Measurements from ENCODE around the gene TRAF4.
"Not testable (repeated sequence)": the region's sequence is repeated elsewhere in the genome, so short reads cannot be mapped to it uniquely, and the experiment has no call there.

TRAF4 gene

DNA sequence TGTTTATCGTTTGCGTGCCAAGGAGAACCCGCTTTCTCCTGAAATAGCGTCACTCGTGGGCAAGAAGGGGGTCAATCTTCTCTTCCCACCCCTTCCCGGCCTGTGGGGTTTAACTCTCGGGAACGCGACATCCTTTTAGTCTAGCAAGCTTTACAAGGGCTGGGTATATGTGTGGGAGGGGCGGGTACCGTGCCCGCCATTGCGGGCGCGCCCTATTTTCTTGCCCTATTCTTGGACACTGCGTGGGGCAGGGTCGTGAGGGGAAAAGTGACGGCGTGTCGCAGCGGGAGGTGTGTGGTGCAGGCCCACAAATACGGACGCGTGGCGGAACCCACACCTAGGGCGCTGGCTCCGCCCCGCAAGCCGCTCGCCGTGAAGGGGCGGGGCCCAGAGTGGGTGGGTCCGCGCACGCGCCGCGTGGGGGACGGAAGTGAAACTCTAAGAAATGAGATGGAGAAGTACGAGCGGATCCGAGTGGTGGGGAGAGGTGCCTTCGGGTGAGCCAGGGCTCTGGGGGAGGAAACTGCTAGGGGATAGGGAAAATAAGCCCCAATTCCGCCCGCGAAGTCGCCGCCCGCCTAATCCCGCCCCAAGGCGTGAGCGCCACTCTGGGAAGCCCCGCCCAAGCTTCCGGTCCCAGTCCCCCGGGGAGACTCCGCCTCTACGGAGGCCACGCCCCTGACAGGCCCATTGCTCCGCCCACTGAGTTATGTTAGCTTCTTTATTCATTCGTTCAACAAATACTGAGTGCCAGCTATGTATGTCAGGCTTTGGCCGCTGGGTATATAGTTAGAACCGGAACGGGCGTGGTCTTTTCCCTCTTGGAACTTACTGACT is 15.2 kb upstream of the TRAF4 start, which contains the start of gene NEK8:
Gene NEK8 (plus strand): TSS at position 425 of the 837 bp plus-strand sequence. CDS start 26 bp downstream, at position 451.
- DNase-seq (ENCODE audit: low spot score), result peak; percentile 94

DNA sequence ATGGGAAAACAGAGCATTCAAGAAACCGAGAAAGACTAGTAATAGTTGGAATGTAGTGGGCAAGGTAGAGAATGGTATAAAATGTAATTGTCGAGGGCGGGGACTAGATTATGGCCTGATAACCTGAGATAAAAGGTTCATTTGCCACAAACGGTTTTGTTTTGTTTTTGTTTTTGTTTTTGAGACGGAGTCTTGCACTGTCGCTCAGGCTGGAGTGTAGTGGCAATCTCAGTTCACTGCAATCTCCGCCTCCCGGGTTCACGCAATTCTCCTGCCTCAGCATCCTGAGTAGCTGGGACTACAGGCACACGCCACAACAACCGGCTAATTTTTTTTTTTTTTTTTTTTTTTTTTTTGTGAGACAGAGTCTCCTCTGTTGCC is 13.9 kb upstream of the TRAF4 start:
- no peak for DNase-seq (ENCODE audit: low spot score)

DNA sequence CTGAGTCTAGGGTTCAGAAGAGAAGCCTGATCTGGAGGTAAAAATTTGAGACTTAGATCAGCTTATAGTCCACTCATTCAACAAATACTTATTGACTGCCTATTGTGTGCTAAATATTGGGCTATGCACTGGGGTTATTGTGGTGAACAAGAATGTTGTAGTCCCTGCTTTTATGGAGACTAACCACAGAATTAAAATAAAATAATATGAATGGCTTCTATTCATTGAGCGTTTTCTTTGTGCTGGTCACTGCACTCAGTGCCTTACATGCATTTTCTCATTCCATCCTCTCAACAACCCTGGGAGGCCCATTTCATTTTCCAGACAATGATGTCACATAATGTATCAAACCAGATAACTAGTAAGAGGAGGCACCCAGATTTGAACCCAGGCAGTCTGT is 10.5 kb upstream of the TRAF4 start:
- DNase-seq (ENCODE audit: low spot score), result no peak

DNA sequence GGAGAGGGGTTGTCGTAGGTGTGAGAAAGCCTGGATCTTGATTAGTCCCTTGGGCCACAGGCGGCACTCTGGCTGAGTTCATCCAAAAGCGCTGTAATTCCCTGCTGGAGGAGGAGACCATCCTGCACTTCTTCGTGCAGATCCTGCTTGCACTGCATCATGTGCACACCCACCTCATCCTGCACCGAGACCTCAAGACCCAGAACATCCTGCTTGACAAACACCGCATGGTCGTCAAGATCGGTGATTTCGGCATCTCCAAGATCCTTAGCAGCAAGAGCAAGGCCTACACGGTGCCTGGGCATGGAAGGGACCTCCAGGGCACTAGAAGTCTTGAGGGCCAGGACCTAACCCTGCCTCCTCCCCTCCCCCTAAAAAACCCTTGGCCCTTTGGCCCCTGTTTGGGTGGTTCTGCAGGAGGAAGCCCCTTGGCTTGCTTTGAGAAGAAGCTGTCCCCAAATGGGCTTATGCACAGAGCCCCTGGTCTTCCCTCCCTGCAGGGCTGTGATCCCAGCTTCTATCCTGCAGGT is 9.0 kb upstream of the TRAF4 start:
- DNase-seq (ENCODE audit: low spot score), result no peak

DNA sequence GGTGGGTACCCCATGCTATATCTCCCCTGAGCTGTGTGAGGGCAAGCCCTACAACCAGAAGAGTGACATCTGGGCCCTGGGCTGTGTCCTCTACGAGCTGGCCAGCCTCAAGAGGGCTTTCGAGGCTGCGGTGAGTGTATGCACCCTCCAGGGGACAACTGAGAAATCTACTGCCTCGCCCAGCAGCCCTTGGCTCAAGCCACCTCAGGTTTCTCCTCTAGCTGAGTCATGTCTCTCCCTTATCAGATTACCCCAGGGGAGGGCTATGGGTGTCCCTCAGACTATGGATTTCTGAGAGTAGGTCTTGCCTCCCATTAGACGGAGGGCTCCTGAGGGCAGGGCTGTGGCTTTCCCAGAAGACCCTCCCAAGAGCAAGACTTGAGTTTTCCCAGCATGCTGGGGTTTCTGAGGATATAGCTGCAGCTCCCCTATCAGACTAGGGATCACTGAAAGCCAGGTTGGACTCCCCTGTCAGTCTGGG is 8.5 kb upstream of the TRAF4 start:
- DNase-seq (ENCODE audit: low spot score), result no peak

DNA sequence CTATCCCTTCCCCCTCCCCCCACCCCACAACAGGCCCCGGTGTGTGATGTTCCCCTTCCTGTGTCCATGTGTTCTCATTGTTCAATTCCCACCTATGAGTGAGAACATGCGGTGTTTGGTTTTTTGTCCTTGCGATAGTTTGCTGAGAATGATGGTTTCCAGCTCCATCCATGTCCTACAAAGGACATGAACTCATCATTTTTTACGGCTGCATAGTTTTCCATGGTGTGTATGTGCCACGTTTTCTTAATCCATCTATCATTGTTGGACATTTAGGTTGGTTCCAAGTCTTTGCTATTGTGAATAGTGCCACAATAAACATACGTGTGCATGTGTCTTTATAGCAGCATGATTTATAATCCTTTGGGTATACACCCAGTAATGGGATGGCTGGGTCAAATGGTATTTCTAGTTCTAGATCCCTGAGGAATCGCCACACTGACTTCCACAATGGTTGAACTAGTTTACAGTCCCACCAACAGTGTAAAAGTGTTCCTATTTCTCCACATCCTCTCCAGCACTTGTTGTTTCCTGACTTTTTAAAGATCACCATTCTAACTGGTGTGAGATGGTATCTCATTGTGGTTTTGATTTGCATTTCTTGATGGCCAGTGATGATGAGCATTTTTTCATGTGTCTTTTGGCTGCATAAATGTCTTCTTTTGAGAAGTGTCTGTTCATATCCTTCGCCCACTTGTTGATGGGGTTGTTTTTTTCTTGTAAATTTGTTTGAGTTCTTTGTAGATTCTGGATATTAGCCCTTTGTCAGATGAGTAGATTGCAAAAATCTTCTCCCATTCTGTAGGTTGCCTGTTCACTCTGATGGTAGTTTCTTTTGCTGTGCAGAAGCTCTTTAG is 7.7 kb upstream of the TRAF4 start:
- not testable (repeated sequence) for DNase-seq (ENCODE audit: low spot score)

DNA sequence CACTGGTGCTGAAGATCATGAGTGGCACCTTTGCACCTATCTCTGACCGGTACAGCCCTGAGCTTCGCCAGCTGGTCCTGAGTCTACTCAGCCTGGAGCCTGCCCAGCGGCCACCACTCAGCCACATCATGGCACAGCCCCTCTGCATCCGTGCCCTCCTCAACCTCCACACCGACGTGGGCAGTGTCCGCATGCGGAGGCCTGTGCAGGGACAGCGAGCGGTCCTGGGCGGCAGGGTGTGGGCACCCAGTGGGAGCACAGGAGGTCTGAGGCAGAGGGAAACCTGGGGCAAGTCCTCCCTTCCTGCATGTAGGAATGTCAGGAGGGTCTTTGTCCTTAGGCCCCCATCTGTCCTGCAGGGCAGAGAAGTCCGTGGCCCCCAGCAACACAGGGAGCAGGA is 6.5 kb upstream of the TRAF4 start:
- no peak for DNase-seq (ENCODE audit: low spot score)

DNA sequence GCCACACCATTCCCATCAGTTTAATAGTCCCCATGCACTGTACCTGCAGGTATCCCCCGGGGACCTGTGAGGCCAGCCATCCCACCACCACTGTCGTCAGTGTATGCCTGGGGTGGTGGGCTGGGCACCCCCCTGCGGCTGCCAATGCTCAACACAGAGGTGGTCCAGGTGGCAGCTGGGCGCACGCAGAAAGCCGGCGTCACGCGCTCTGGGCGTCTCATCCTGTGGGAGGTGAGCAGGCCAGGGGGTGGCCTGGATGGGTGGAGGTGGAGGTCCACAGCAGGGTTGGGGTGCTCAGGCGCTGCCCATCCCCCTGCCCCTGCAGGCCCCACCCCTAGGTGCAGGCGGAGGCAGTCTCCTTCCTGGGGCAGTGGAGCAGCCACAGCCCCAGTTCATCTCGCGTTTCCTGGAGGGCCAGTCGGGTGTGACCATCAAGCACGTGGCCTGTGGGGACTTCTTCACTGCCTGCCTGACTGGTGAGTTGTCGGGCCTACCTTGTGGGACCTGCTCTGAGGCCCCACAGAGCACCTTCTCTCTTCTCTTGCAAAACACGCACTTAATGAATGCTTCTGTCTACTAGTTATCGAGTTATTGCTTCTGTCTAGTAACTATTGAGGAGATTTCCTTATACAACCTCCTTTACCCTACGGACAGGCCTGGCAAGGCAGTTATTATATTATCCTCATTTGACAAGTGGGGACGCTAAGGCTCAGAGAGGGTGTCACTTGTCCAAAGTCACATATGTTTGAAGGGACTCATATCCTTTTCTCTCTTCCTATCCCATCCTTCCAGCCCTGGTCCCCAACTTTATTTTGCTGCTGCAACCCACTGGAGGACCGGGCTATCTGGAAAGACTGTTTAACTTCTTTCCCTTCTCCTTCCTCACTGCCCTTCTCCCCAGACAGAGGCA is 5.8 kb upstream of the TRAF4 start:
- no peak for DNase-seq (ENCODE audit: low spot score)

DNA sequence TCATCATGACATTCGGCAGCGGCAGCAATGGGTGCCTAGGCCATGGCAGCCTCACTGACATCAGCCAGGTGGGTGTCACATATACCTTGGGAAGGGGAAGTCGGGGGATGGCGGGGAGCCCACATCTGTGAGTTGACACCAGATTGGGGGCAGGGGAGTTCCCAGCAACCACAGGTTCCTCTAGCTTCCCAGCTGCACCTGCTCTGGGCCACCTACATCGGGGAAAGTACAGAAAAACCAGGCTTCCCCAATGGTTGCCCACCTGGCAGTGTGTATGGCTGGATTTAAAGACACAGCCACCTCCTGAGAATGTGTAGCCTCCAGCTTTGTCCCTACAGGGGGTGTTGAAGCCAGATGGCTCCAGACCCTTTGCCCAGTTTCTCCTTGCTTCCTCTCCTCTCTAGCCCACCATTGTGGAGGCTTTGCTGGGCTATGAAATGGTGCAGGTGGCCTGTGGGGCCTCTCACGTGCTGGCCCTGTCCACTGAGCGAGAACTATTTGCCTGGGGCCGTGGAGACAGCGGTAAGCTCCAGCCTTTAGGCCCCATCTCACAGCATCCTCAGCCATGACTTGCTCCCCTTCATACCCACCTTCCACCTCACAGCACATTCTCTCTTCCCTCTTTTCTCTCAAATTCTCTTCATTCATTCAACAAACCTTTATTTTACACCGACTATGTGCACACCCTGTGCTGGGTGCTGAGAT is 5.0 kb upstream of the TRAF4 start:
- no peak for DNase-seq (ENCODE audit: low spot score)

DNA sequence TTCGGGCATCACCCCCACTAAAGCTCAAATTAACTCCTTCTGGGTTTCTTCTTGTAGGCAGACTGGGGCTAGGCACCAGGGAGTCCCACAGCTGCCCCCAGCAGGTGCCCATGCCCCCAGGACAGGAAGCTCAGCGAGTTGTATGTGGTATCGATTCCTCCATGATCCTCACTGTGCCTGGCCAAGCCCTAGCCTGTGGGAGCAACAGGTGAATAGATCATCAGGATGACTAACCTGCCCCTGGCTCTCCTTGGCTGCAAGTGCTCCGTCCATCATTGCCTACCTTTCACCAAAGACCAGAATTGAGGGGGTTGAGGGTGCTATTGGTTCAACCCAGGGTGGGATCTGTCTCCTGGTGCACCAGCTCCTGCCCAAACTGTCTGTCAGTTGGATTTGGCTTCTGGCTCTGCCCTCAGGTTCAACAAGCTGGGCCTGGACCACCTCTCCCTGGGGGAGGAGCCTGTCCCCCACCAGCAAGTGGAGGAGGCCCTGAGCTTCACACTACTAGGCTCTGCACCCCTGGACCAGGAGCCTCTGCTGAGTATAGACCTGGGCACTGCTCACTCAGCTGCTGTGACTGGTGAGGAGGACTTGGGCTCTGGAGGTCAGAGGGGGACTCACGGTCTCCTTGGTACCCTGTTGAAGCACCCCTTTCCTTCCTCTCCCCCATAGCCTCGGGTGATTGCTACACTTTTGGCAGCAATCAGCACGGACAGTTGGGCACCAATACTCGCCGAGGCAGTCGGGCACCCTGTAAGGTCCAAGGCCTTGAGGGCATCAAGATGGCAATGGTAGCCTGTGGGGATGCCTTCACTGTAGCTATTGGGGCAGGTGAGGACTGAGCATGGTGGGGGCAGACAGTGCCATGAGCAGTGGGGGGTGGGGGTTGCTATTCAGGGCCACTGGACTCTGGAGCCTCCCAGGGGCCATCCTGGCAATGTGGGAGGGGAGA is 3.1 kb upstream of the TRAF4 start:
- DNase-seq (ENCODE audit: low spot score), result no peak

DNA sequence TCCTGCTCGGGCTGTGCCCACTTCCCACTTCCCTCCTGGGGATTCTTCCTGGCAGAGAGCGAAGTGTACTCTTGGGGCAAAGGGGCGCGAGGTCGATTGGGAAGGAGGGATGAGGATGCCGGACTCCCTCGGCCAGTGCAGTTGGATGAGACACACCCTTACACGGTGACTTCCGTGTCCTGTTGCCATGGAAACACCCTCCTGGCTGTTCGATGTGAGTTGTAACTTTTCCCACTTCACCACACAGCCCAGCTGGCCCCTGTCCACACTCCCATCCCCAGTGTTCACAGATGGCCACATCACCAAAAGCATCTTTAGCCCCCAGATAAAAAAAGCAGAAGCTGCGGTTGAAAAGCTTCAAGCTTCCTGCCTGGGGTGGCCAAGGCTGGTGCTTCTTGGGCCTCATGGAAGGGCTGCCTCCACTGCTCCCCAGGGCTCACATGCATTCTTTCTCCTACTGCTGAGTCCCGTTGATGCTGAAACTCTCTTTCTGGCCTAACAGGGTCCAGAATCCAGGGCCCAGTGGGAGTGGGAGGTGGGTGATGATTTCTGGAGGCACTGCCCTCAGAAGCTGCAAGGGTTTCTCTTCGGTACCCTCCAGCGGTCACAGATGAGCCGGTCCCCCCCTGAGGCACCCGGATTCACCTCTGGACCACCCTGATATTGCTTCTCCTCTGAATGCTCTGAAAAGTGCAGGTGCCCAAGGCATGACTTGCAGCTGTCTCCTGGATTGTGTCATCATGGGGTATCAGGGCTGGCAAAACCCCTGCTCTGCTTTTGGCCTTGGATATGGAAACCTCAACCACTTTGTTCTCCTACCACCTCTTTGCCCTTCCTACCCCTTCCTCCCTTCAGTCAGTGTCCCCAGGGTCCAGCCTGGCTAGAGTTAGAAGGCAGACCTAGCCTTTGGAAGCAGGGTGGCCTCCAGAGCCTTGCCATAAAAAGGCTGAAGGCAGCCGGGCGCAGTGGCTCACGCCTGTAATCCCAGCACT is 2.2 kb upstream of the TRAF4 start:
- no peak for DNase-seq (ENCODE audit: low spot score)

DNA sequence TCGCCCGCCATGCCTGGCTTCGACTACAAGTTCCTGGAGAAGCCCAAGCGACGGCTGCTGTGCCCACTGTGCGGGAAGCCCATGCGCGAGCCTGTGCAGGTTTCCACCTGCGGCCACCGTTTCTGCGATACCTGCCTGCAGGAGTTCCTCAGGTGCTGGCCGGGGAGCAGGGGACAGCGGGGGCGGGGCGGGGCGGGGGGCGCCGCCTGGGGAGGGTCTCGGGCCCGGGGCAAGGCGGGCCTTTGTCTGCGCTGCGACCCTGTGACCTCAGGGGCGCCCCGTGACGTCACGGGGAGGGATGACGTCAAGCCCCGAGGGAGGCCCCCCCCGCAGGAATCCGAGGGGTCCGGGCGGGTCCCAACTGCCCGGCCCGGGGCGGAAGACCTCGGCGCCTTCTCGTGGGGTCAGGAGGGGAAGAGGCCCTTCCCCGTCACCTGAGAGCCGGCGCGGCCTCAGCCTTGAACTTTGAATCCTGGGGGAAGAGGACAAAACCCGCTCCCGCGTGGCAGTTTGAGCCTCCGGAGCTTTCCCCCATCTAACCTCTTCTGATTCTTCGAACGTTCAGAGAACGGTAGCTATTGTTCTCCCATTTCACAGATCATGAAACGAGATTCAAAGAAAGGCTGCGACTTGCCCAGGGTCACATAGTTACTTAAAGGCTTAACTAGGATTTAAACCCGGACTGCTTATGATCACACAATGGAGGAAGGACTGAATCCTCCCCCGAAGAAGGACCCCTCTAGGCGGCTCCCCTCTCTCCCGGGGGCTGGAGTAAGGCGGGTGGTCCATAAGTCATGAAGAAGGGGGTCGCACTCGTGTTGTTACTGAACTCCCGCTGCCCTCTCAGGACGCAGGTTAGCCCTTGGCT is 527 bp downstream of the TRAF4 start:
- peak; percentile 74 for DNase-seq (ENCODE audit: low spot score)

DNA sequence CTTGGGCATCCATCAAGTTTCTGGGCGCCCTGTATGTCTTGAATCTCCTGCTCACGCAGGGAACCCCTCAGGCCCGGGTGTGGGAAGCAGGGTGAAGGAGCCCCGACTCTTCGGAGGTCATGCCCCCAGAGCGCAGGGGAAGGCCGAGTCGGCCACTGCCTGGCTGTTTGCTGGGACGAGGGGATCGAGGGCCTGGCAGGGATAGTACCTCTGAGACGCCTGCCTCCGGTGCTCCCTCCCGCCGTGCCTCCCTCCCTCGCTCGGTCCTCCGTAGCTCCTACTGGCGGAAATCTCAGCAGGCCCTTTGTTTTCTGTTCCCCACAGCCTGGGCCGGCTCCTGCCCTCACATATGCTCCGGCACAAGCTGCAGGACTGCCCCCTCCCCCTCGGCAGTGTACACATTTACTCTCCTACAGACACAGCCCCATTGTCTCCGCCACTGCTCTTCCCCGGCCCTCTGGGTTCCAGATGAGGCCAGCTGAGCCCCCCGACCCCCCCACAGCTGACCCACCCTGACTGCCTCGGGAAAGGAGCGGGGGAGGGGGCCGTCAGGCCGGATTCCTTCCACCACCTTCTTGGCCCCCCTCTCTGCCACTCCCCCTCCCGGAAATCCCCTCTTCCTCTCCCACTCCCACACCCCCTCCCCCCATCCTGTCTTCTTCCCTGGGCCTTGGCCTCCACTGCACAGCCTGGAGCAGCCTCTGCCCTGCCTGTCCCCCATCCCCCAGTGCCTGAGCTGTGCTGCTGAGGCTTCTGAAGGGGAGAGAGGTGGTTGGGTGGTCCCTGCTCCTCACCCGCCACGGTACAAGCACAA is 1.4 kb downstream of the TRAF4 start:
- DNase-seq (ENCODE audit: low spot score), result peak; percentile 53

DNA sequence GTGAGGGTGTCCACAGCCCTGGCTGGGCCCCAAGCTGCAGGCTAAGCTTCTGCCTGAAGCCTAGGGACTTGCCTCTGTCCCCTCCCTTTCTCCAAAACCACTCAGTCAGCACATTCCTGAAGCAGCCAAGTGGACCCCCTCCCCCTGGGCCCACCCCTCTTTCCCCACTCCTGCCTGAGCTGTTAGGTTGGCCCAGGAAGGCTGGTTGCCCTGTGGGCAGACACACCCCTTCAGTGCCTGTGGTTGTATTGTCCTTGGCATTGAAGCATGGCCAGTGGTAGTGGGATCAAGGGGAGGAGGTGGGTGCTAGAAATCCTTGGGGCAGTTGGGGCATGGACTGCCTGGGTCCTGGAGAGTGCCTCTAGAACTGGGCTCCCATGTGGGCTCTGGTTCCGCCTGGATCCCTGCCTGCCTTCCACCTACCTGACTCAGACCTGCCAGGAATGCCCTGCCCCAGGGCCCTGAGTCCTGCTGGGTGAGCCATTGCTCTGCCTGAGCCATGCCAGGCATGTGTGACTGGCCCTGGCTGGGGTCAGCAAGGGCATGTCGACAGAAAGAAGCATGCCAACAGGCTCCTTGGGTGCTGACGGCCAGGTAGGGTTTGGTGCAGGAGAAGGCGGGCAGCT is 2.1 kb downstream of the TRAF4 start:
- no peak for DNase-seq (ENCODE audit: low spot score)

DNA sequence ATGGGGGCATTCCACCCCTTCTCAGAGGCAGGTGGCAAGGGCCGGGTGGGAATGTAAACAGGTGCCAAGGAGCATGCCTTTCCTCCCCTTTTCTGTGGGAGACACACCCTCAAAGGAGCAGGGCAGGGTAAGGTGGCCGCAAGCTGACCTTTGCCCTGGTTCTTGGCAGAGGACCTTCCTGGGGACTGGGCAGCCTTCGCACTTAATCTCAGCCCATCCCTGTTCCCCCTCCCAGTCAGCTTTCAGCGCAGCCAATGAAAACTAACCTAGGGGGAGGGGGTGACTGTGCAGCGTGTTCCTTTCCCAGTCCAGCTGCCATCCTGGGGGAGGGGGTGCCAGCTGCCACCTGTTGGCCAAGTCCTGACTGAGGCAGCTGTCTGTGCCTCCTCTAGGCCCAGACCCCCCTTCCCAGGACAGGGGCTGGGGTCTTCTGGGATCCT is 2.8 kb downstream of the TRAF4 start:
- DNase-seq (ENCODE audit: low spot score), result peak; percentile 57

All from SK-N-DZ (cell line).